IMR-90 (cell line): ENCODE data around the gene PPP1CA. TPM values are rescaled to one million over a fixed set of nuclear protein-coding genes. Genes with fewer than 3 reads are reported as not detected.

Experiments used
- ATAC-seq: fragments of 200-7000 bp; cut with Tn5 transposase; 2 replicates; pipeline ENCODE4 v1.9.1; 2020; ENCODE audit warnings: low read depth, mild to moderate bottlenecking, moderate library complexity
- BruUV-seq: library from RNA; stranded (reverse); fragments of 400-500 nt; replicated peaks from 2 replicates; lab custom pipeline; 2021; lab: Mats Ljungman, UMichigan
- CTCF ChIA-PET: fragments of 300-600 bp; formaldehyde crosslinking; extraction: SDS; loops from one replicate; lab custom pipeline; 2021; ENCODE audit warnings: antibody characterized with exemption; lab: Yijun Ruan, JAX
- POLR2A ChIA-PET: fragments of 300-600 bp; sonication (Branson Sonifier 250); formaldehyde crosslinking; loops from one replicate; lab custom pipeline; 2022; ENCODE audit warnings: antibody characterized with exemption; ENCODE audit not compliant: unreplicated experiment; lab: Charles Lee
- DNase-seq: peaks from one replicate; pipeline ENCODE4 v3.0.0; 2013
- H2AFZ ChIP-seq: replicated peaks from 2 replicates; pipeline ENCODE3; 2013; ENCODE audit warnings: low read length, mild to moderate bottlenecking; ENCODE audit not compliant: poor library complexity
- H2AK5ac ChIP-seq: 2 replicates; pipeline ENCODE4 v1.6.1; 2013; ENCODE audit warnings: low read depth, low read length, inconsistent platforms
- H2AK9ac ChIP-seq: replicated peaks from 2 replicates; pipeline ENCODE3; 2013; ENCODE audit warnings: mild to moderate bottlenecking, low read depth, low read length, moderate library complexity; ENCODE audit not compliant: poor library complexity
- H2BK120ac ChIP-seq: 2 replicates; pipeline ENCODE4 v1.6.1; 2013; ENCODE audit warnings: low read depth, low read length, inconsistent platforms
- H2BK15ac ChIP-seq: 3 replicates; pipeline ENCODE4 v1.6.1; 2013; ENCODE audit warnings: low read depth, low read length, inconsistent platforms
- H2BK20ac ChIP-seq: 2 replicates; pipeline ENCODE4 v1.6.1; 2013; ENCODE audit warnings: low read depth, mild to moderate bottlenecking, inconsistent platforms, low read length, moderate library complexity
- H2BK5ac ChIP-seq: 2 replicates; pipeline ENCODE4 v1.6.1; 2013; ENCODE audit warnings: mild to moderate bottlenecking, low read depth, low read length, inconsistent platforms; ENCODE audit not compliant: poor library complexity, severe bottlenecking
- H3K14ac ChIP-seq: replicated peaks from 2 replicates; pipeline ENCODE4 v1.6.1; 2013; ENCODE audit warnings: low read depth, low read length, inconsistent platforms
- H3K18ac ChIP-seq: 2 replicates; pipeline ENCODE4 v1.6.1; 2013; ENCODE audit warnings: low read depth, low read length, control low read depth
- H3K23ac ChIP-seq: 2 replicates; pipeline ENCODE4 v1.6.1; 2013; ENCODE audit warnings: low read depth, low read length, inconsistent platforms
- H3K27ac ChIP-seq: 2 replicates; pipeline ENCODE4 v1.5.1; 2013; ENCODE audit warnings: mild to moderate bottlenecking, control low read depth, low read length; ENCODE audit not compliant: insufficient read depth
- H3K27me3 ChIP-seq: 2 replicates; pipeline ENCODE4 v1.6.1; 2013; ENCODE audit warnings: low read length; ENCODE audit not compliant: control insufficient read depth, insufficient read depth
- H3K36me3 ChIP-seq: 2 replicates; pipeline ENCODE4 v1.6.1; 2013; ENCODE audit warnings: low read length, mixed read lengths; ENCODE audit not compliant: control insufficient read depth, insufficient read depth
- H3K4ac ChIP-seq: 2 replicates; pipeline ENCODE4 v1.6.1; 2013; ENCODE audit warnings: low read depth, low read length, inconsistent platforms
- H3K4me1 ChIP-seq: 2 replicates; pipeline ENCODE4 v1.6.1; 2013; ENCODE audit warnings: low read length, mixed read lengths; ENCODE audit not compliant: control insufficient read depth, insufficient read depth
- H3K4me2 ChIP-seq: 2 replicates; pipeline ENCODE4 v1.6.1; 2013; ENCODE audit warnings: low read depth, mild to moderate bottlenecking, control low read depth, low read length, moderate library complexity
- H3K4me3 ChIP-seq: 2 replicates; pipeline ENCODE4 v1.5.1; 2013; ENCODE audit warnings: low read depth, mild to moderate bottlenecking, control low read depth, low read length, moderate library complexity; ENCODE audit not compliant: insufficient read depth
- H3K56ac ChIP-seq: 2 replicates; pipeline ENCODE4 v1.6.1; 2013; ENCODE audit warnings: low read length, inconsistent platforms; ENCODE audit not compliant: insufficient read depth; ENCODE audit errors: extremely low read depth
- H3K79me1 ChIP-seq, 2 experiments: 2 replicates each; pipeline ENCODE4 v1.6.1; 2013; ENCODE audit warnings: low read length in 2 of 2, inconsistent platforms in 1 of 2, low read depth in 1 of 2
- H3K9ac ChIP-seq: 2 replicates; pipeline ENCODE4 v1.6.1; 2013; ENCODE audit warnings: low read depth, low read length, control low read depth
- H3K9me1 ChIP-seq: 2 replicates; pipeline ENCODE4 v1.6.1; 2013; ENCODE audit warnings: low read length, inconsistent platforms; ENCODE audit not compliant: insufficient read depth
- H3K9me3 ChIP-seq: 2 replicates; pipeline ENCODE4 v1.6.1; 2013; ENCODE audit warnings: low read length; ENCODE audit not compliant: control insufficient read depth, insufficient read depth
- H4K20me1 ChIP-seq: 2 replicates; pipeline ENCODE4 v1.6.1; 2013; ENCODE audit warnings: low read length, inconsistent platforms; ENCODE audit not compliant: insufficient read depth
- H4K5ac ChIP-seq: 2 replicates; pipeline ENCODE4 v1.6.1; 2013; ENCODE audit warnings: mild to moderate bottlenecking, low read depth, low read length, control low read depth
- H4K8ac ChIP-seq, 2 experiments: 2 replicates each; pipeline ENCODE4 v1.6.1; 2013; ENCODE audit warnings: low read depth in 2 of 2, low read length in 2 of 2, control low read depth in 1 of 2, inconsistent platforms in 1 of 2
- H4K91ac ChIP-seq: 2 replicates; pipeline ENCODE4 v1.6.1; 2013; ENCODE audit warnings: low read depth, low read length, inconsistent platforms; ENCODE audit not compliant: insufficient read depth
- BHLHE40 ChIP-seq: fragments of 150-350 bp; IDR thresholded peaks from 2 replicates; pipeline ENCODE4 v1.6.1; 2016; ENCODE audit warnings: mild to moderate bottlenecking, low read depth, low read length
- CEBPB ChIP-seq: IDR thresholded peaks from 2 replicates; pipeline ENCODE4 v1.6.1; 2012; ENCODE audit warnings: low read depth, low read length, improper control_type of control experiment
- CHD1 ChIP-seq: IDR thresholded peaks from 2 replicates; pipeline ENCODE4 v1.6.1; 2012; ENCODE audit warnings: low read depth, low read length, improper control_type of control experiment
- CTCF ChIP-seq: conservative IDR thresholded peaks from 2 replicates; pipeline ENCODE4 v1.5.1; 2012; ENCODE audit warnings: mild to moderate bottlenecking, low read depth, low read length, improper control_type of control experiment
- FOS ChIP-seq: fragments of 150-350 bp; IDR thresholded peaks from 2 replicates; pipeline ENCODE4 v1.6.1; 2016; ENCODE audit warnings: low read depth, low read length
- MAFK ChIP-seq: IDR thresholded peaks from 2 replicates; pipeline ENCODE4 v1.6.1; 2012; ENCODE audit warnings: low read depth, low read length, improper control_type of control experiment
- MAZ ChIP-seq: IDR thresholded peaks from 2 replicates; pipeline ENCODE4 v1.6.1; 2012; ENCODE audit warnings: low read depth, mild to moderate bottlenecking, low read length, improper control_type of control experiment, moderate library complexity, borderline replicate concordance
- MXI1 ChIP-seq: IDR thresholded peaks from 2 replicates; pipeline ENCODE4 v1.6.1; 2012; ENCODE audit warnings: low read depth, mild to moderate bottlenecking, low read length, moderate library complexity, borderline replicate concordance
- NFE2L2 ChIP-seq: fragments of 150-350 bp; IDR thresholded peaks from 2 replicates; pipeline ENCODE4 v1.6.1; 2016; ENCODE audit warnings: low read depth, mild to moderate bottlenecking, low read length
- POLR2A ChIP-seq: IDR thresholded peaks from 2 replicates; pipeline ENCODE4 v1.6.1; 2012; ENCODE audit warnings: mild to moderate bottlenecking, low read depth, low read length
- RAD21 ChIP-seq: IDR thresholded peaks from 2 replicates; pipeline ENCODE4 v1.6.1; 2012; ENCODE audit warnings: low read length, improper control_type of control experiment
- RCOR1 ChIP-seq: IDR thresholded peaks from 2 replicates; pipeline ENCODE4 v1.6.1; 2012; ENCODE audit warnings: mild to moderate bottlenecking, low read length, improper control_type of control experiment; ENCODE audit not compliant: insufficient replicate concordance
- RFX5 ChIP-seq: IDR thresholded peaks from 2 replicates; pipeline ENCODE4 v1.8.0; 2012; ENCODE audit warnings: low read depth, mild to moderate bottlenecking, low read length, moderate library complexity
- WGBS, 2 experiments: methylation state at CpG; one replicate each; pipeline versions ENCODE4 v1.1.5 to v1.1.7; 2013; ENCODE audit warnings: missing lambda C conversion rate in 2 of 2; ENCODE audit not compliant: insufficient read length in 1 of 2; ENCODE audit errors: extremely low coverage in 2 of 2; 5-methylcytosine and 5-hydroxymethylcytosine counted together
- dilution Hi-C: fragments of 300-500 bp; cut with HindIII; formaldehyde crosslinking; loops from one replicate; pipeline ENCODE4 v1.14.3; 2018; ENCODE audit warnings: low sequenced_read_pairs; ENCODE audit not compliant: unreplicated experiment
- in situ Hi-C: fragments of 300-500 bp; cut with MboI; formaldehyde crosslinking; loops from 3 replicates; pipeline ENCODE4 v1.14.3; 2019; ENCODE audit warnings: low sequenced_read_pairs, inconsistent platforms, mixed read lengths
- intact Hi-C: fragments of 100-400 bp; cut with micrococcal nuclease; formaldehyde crosslinking; loops from 2 replicates; pipeline ENCODE4 v1.10.0; 2022
- polyA plus RNA-seq, 3 experiments: library from polyadenylated mRNA; depleted of rRNA; stranded (reverse); fragments of >200 nt; gene quantifications; 2 replicates each; pipeline ENCODE4 v1.2.3, GENCODE V29; 2012; ENCODE audit warnings: low replicate concordance in 1 of 3
- total RNA-seq: library from RNA; depleted of rRNA; stranded (reverse); fragments of >200 nt; gene quantifications from 2 replicates; pipeline ENCODE4 v1.2.3, GENCODE V29; 2012
- TF ChIP-seq, protein P1 (sequence below): fragments of 150-350 bp; IDR thresholded peaks from 2 replicates; pipeline ENCODE4 v1.6.1; 2016; ENCODE audit warnings: low read depth, mild to moderate bottlenecking, low read length, moderate library complexity, borderline replicate concordance
- TF ChIP-seq, protein P2 (sequence below): fragments of 150-350 bp; IDR thresholded peaks from 2 replicates; pipeline ENCODE4 v1.6.1; 2017; ENCODE audit warnings: mild to moderate bottlenecking, antibody characterized with exemption, low read length, low read depth

PPP1CA gene
- total and polyA plus RNA-seq, 2 of the 4 experiments (the other 2 are of a cell fraction): 228 to 313 TPM

DNA sequence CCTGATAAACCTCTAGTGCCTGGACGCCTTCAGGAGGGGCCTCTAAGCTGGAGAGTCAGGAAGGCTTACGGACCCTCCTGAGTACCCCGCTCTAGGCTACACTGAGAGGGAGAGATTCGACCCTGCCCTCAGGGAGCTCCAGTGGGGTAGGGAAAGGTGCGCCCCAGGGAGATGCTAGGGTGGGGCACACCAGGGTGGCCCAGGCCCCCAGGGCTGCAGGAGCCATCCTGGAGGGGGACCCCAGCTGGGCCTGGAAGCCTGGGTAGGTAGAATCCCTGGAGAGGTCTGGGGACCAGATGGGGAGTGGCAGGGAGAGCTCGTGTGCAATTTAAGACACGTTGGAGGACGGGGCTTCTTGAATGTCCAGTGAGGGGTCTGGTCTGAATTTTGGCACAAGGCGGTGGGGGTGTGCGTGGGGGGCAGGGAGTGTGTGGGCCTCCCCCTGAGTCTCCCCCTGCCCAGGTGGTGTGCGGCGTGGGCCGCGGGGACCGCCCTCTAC is 18.5 kb upstream of the PPP1CA start:
- dilution Hi-C loops (no loop called here), in situ Hi-C loops (no loop called here), intact Hi-C loops (loop anchor here (5.0 kb wide), 1 partner anchor 62 kb away; the partner anchor contains the start of gene AIP)
- Histone ChIP-seq H3K4me2 (peak overlapping the region; percentile 72), H3K9me1 (no peaks in the 10 kb centered on the region), H3K23ac (0 out of 2 replicates have a peak overlapping the region, but pooled peaks have one; percentile 1), H2BK120ac (no peak overlapping the region), H3K18ac (no peak overlapping the region), H3K4me1 (peaks cover 5% of the 10 kb centered on the region; the same call in 1 of the 2 replicates), H4K20me1 (no peaks in the 10 kb centered on the region), H3K4ac (peak overlapping the region; percentile 48; the same call in 1 of the 2 replicates), H3K14ac (no peak overlapping the region), H2AK5ac (peak overlapping the region; percentile 73), H2BK15ac (no peak overlapping the region), H2AK9ac (peak overlapping the region; percentile 94), H3K9ac (peak overlapping the region; percentile 48; the same call in 1 of the 2 replicates), H4K5ac (no peak overlapping the region), H3K56ac (0 out of 2 replicates have a peak overlapping the region, but pooled peaks have one; percentile 6), H2BK5ac (no peak overlapping the region), H3K27me3 (peaks cover 1% of the 10 kb centered on the region; the same call in 1 of the 2 replicates), H4K8ac (peak overlapping the region in 1 of 2 experiments; percentile 74; a peak in 2 of 4 replicates), H3K9me3 (no peaks in the 10 kb centered on the region), H3K79me1 (no peaks in the 10 kb centered on the region), H3K36me3 (no peaks in the 10 kb centered on the region), H3K27ac (peak overlapping the region; percentile 30; the same call in 1 of the 2 replicates), H2AFZ (peak overlapping the region; percentile 99), H4K91ac (peak overlapping the region; percentile 26; the same call in 1 of the 2 replicates), H2BK20ac (no peak overlapping the region), H3K4me3 (peak overlapping the region; percentile 55)
- ChIA-PET POLR2A (no interaction called here), CTCF (interaction anchor here (1.8 kb wide), 1 partner anchor 19 kb away, joined by 7 read pairs; the partner anchor contains the start of gene PPP1CA)
- ATAC-seq: no peak
- no peak for DNase-seq
- WGBS, 2 experiments: 54% methylated on average over 3 of the region's 15 CpGs; no CpG with 5 or more reads in 1 of the 2 experiments
- BruUV-seq: no TSS peak
- no peak for TF ChIP-seq CHD1
- TF ChIP-seq FOS: no peak
- TF ChIP-seq RAD21: no peak
- no peak for TF ChIP-seq CTCF
- TF ChIP-seq BHLHE40: no peak
- no peak for TF ChIP-seq CEBPB
- TF ChIP-seq, protein P1, sequence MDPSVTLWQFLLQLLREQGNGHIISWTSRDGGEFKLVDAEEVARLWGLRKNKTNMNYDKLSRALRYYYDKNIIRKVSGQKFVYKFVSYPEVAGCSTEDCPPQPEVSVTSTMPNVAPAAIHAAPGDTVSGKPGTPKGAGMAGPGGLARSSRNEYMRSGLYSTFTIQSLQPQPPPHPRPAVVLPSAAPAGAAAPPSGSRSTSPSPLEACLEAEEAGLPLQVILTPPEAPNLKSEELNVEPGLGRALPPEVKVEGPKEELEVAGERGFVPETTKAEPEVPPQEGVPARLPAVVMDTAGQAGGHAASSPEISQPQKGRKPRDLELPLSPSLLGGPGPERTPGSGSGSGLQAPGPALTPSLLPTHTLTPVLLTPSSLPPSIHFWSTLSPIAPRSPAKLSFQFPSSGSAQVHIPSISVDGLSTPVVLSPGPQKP: no peak
- no peak for TF ChIP-seq MXI1
- no peak for TF ChIP-seq POLR2A
- no peak for TF ChIP-seq MAFK
- TF ChIP-seq, protein P2, sequence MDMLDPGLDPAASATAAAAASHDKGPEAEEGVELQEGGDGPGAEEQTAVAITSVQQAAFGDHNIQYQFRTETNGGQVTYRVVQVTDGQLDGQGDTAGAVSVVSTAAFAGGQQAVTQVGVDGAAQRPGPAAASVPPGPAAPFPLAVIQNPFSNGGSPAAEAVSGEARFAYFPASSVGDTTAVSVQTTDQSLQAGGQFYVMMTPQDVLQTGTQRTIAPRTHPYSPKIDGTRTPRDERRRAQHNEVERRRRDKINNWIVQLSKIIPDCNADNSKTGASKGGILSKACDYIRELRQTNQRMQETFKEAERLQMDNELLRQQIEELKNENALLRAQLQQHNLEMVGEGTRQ: no peak
- no peak for TF ChIP-seq NFE2L2
- no peak for TF ChIP-seq RCOR1
- no peak for TF ChIP-seq MAZ
- TF ChIP-seq RFX5: no peak
